Heart left ventricle (tissue), 13 donors: ENCODE measurements around the gene PILRA.
A peak's percentile ranks its signal among the peaks of the same experiment; 100 is the strongest.

Experiments used
- CTCF ChIP-seq, 12 donors: fragments of 200-600 bp; sonication (generic) in 4 of 12; IDR thresholded peaks; one replicate each; pipeline versions ENCODE4 v1.5.0 to v1.8.0; 2018 to 2022; ENCODE audit warnings: antibody characterized with exemption in 12 of 12, mild to moderate bottlenecking in 5 of 12
- POLR2A ChIP-seq, 2 donors: fragments of 450-650 bp; IDR thresholded peaks; one replicate each; pipeline ENCODE4 v1.6.1; 2017; ENCODE audit warnings: antibody characterized with exemption in 2 of 2, mild to moderate bottlenecking in 2 of 2, moderate library complexity in 2 of 2
- donor health status: ischemic (EF 13 %, LVEDD 7.1; RV severe dilation, severe dysfunction).
- donor health status: DM: no; HTN: yes; CAD: no.
- donor health status: DM: no; HTN: no; CAD: no.
- donor health status: ischemic (EF 25% LVEDD 6.9; RV normal size, moderate dysfunction).
- donor health status: ischemic (EF 25% LVEDD 5.7; RV mildly dilated, moderate dysfunction).
- donor health status: ischemic (EF 35%, LVEDD 5.7; RV mildly dilated, moderate dysfunction).
- donor health status: nonischemic (EF 11% LVEDD 7.7; RV severe dilation, severe dysfunction).
- donor health status: DM: yes; HTN: yes; CAD: no.
- donor health status: PGD.
- donor health status: ischemic (EF 29% LVEDD 5.4; RV normal size, mild dysfunction).
- donor health status: nonischemic (EF 23%, LVEDD 6.1; RV moderate dilation, normal function).

GRCh38 chr7:100435401-100436304 is 62.4 kb downstream of the PILRA start:
- TF ChIP-seq CTCF (IDR thresholded peaks at IDR 0.05) (no peak), POLR2A (IDR thresholded peaks at IDR 0.05) (peak in 1 of 2 donors; percentile 31)
